GM12878 (cell line): Measurements from ENCODE around the gene PPL. TPM values are rescaled to one million over a fixed set of nuclear protein-coding genes. Genes with fewer than 3 reads are reported as not detected.

Source experiments
- BACH1 ChIP-seq: fragments of 450-650 bp; IDR thresholded peaks from 2 replicates; pipeline ENCODE4 v1.6.1; 2017; ENCODE audit warnings: mild to moderate bottlenecking, borderline replicate concordance
- BRCA1 ChIP-seq: IDR thresholded peaks from 2 replicates; pipeline ENCODE4 v1.6.1; 2011; ENCODE audit warnings: low read depth, low read length, improper control_type of control experiment
- CEBPB ChIP-seq, 2 experiments: fragments of 150-350 bp in 1 of 2; IDR thresholded peaks; 2 replicates each; pipeline ENCODE4 v1.6.1; 2012 to 2014; ENCODE audit warnings: low read depth in 2 of 2, low read length in 2 of 2, borderline replicate concordance in 1 of 2, inconsistent platforms in 1 of 2
- ETV6 ChIP-seq, 2 experiments: fragments of 450-650 bp in 1 of 2; IDR thresholded peaks in 1 of 2; conservative IDR thresholded peaks in 1 of 2; 2 replicates each; pipeline ENCODE4 v1.6.1; 2014; ENCODE audit warnings: antibody characterized with exemption in 1 of 2, borderline replicate concordance in 1 of 2, low read depth in 1 of 2, mild to moderate bottlenecking in 1 of 2, moderate library complexity in 1 of 2
- GABPA ChIP-seq: IDR thresholded peaks from 2 replicates; pipeline ENCODE4 v1.6.1; 2014; ENCODE audit warnings: antibody characterized with exemption, low read depth, mild to moderate bottlenecking, inconsistent platforms
- HCFC1 ChIP-seq: fragments of 150-350 bp; IDR thresholded peaks from 2 replicates; pipeline ENCODE4 v1.6.1; 2014; ENCODE audit warnings: low read length
- IRF4 ChIP-seq: IDR thresholded peaks from 2 replicates; pipeline ENCODE4 v1.6.1; 2011; ENCODE audit warnings: low read depth, low read length
- MXI1 ChIP-seq: fragments of 150-350 bp; IDR thresholded peaks from 2 replicates; pipeline ENCODE4 v1.6.1; 2011; ENCODE audit warnings: low read depth, mild to moderate bottlenecking, inconsistent platforms, low read length, improper control_type of control experiment
- POLR2AphosphoS2 ChIP-seq: IDR thresholded peaks from 2 replicates; pipeline ENCODE4 v1.6.1; 2011; ENCODE audit warnings: low read depth, mild to moderate bottlenecking, low read length, improper control_type of control experiment, moderate library complexity
- SIX5 ChIP-seq: IDR thresholded peaks from 2 replicates; pipeline ENCODE4 v1.6.1; 2011; ENCODE audit warnings: mild to moderate bottlenecking, low read depth, low read length, moderate library complexity; ENCODE audit not compliant: severe bottlenecking
- SMAD5 ChIP-seq: IDR thresholded peaks from 2 replicates; pipeline ENCODE4 v1.6.1; 2016; ENCODE audit warnings: antibody characterized with exemption, low read depth
- SPI1 ChIP-seq: IDR thresholded peaks from 2 replicates; pipeline ENCODE4 v1.6.1; 2011; ENCODE audit warnings: low read depth, mild to moderate bottlenecking, low read length, moderate library complexity, borderline replicate concordance; ENCODE audit not compliant: insufficient read depth
- SREBF1 ChIP-seq: IDR thresholded peaks from 2 replicates; pipeline ENCODE4 v1.6.1; 2012; ENCODE audit warnings: mild to moderate bottlenecking, low read length
- polyA plus RNA-seq, 11 experiments: library from polyadenylated mRNA; depleted of rRNA in 4 of 11; unstranded in 6 of 11; stranded (reverse) in 5 of 11; fragments of >200 nt; fragmentation: Nextera tagmentation in 4 of 11; fragmentation: Illumina TruSeq in 1 of 11; extraction: Ambion mirVana in 4 of 11; extraction: Trizol in 1 of 11; gene quantifications; 1 replicate in 1 of 11; 2 replicates in 10 of 11; pipeline versions ENCODE4 v1.2.1 to v1.2.3, GENCODE V29; 2011 to 2016; ENCODE audit warnings: inconsistent platforms in 2 of 11, missing spikeins in 2 of 11, low read depth in 1 of 11
- total RNA-seq, 4 experiments: library from RNA; depleted of rRNA in 3 of 4; stranded (reverse); fragments of >200 nt in 3 of 4; fragmentation: Illumina TruSeq in 1 of 4; extraction: Trizol in 1 of 4; gene quantifications; 2 replicates each; pipeline versions ENCODE4 v1.2.1 to v1.2.3, GENCODE V29; 2013 to 2021
- TF ChIP-seq, protein P1 (sequence below): fragments of 450-650 bp; formaldehyde crosslinking; IDR thresholded peaks from 2 replicates; pipeline ENCODE4 v1.4.0; 2020; ENCODE audit warnings: mild to moderate bottlenecking, moderate library complexity
- TF ChIP-seq, protein P2 (sequence below): fragments of 450-650 bp; IDR thresholded peaks from 2 replicates; pipeline ENCODE4 v1.6.1; 2018; ENCODE audit warnings: mild to moderate bottlenecking, low read depth, moderate library complexity; ENCODE audit not compliant: partially characterized antibody
- TF ChIP-seq, protein P3 (sequence below), 3 experiments: IDR thresholded peaks in 2 of 3; conservative IDR thresholded peaks in 1 of 3; 2 replicates each; pipeline ENCODE4 v1.5.1; 2011; ENCODE audit warnings: low read depth in 3 of 3, low read length in 3 of 3, mild to moderate bottlenecking in 3 of 3, control low read depth in 2 of 3, moderate library complexity in 2 of 3, inconsistent platforms in 1 of 3, mixed read lengths in 1 of 3; ENCODE audit not compliant: control insufficient read depth in 2 of 3, insufficient read depth in 1 of 3; ENCODE audit errors: extremely low read depth in 1 of 3
- TF ChIP-seq, protein P4 (sequence below): fragments of 450-650 bp; IDR thresholded peaks from 2 replicates; pipeline ENCODE4 v1.6.1; 2018; ENCODE audit warnings: borderline replicate concordance, mild to moderate bottlenecking; ENCODE audit not compliant: partially characterized antibody

Gene PPL
- total and polyA plus RNA-seq, 10 of the 15 experiments (the other 5 are each of a cell fraction or from before 2014, with no cell fraction given) = 0.03 to 0.47 (median 0.05) TPM; not detected in 2

DNA sequence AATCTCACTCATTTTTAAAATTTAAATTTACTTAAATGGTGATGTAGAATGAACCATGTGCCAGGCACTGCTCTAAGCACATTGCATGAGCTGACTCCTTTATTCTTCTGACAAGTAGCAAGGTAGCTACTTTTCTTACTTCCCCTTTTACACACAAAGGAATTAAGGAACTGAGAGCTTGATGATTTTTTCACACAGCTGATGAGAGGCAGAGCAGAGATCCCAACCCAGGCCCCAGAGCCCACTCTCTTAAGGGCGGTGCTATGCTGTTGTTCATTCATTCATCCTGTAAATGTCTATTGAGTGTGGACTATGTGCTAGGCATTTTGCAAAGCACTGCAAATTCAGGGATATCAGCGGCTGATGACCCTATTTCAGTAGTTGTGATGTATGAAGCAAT is 39.1 kb upstream of the PPL start (continued):
- TF ChIP-seq, protein P1, sequence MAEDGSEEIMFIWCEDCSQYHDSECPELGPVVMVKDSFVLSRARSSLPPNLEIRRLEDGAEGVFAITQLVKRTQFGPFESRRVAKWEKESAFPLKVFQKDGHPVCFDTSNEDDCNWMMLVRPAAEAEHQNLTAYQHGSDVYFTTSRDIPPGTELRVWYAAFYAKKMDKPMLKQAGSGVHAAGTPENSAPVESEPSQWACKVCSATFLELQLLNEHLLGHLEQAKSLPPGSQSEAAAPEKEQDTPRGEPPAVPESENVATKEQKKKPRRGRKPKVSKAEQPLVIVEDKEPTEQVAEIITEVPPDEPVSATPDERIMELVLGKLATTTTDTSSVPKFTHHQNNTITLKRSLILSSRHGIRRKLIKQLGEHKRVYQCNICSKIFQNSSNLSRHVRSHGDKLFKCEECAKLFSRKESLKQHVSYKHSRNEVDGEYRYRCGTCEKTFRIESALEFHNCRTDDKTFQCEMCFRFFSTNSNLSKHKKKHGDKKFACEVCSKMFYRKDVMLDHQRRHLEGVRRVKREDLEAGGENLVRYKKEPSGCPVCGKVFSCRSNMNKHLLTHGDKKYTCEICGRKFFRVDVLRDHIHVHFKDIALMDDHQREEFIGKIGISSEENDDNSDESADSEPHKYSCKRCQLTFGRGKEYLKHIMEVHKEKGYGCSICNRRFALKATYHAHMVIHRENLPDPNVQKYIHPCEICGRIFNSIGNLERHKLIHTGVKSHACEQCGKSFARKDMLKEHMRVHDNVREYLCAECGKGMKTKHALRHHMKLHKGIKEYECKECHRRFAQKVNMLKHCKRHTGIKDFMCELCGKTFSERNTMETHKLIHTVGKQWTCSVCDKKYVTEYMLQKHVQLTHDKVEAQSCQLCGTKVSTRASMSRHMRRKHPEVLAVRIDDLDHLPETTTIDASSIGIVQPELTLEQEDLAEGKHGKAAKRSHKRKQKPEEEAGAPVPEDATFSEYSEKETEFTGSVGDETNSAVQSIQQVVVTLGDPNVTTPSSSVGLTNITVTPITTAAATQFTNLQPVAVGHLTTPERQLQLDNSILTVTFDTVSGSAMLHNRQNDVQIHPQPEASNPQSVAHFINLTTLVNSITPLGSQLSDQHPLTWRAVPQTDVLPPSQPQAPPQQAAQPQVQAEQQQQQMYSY (CRISPR knock-in tag) = no peak
- peak; percentile 91 for TF ChIP-seq IRF4
- peak; percentile 97 for TF ChIP-seq SPI1
- TF ChIP-seq SIX5 = no peak
- no peak for TF ChIP-seq MXI1
- no peak for TF ChIP-seq POLR2AphosphoS2
- TF ChIP-seq, protein P2, sequence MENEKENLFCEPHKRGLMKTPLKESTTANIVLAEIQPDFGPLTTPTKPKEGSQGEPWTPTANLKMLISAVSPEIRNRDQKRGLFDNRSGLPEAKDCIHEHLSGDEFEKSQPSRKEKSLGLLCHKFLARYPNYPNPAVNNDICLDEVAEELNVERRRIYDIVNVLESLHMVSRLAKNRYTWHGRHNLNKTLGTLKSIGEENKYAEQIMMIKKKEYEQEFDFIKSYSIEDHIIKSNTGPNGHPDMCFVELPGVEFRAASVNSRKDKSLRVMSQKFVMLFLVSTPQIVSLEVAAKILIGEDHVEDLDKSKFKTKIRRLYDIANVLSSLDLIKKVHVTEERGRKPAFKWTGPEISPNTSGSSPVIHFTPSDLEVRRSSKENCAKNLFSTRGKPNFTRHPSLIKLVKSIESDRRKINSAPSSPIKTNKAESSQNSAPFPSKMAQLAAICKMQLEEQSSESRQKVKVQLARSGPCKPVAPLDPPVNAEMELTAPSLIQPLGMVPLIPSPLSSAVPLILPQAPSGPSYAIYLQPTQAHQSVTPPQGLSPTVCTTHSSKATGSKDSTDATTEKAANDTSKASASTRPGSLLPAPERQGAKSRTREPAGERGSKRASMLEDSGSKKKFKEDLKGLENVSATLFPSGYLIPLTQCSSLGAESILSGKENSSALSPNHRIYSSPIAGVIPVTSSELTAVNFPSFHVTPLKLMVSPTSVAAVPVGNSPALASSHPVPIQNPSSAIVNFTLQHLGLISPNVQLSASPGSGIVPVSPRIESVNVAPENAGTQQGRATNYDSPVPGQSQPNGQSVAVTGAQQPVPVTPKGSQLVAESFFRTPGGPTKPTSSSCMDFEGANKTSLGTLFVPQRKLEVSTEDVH = no peak
- TF ChIP-seq, protein P3, sequence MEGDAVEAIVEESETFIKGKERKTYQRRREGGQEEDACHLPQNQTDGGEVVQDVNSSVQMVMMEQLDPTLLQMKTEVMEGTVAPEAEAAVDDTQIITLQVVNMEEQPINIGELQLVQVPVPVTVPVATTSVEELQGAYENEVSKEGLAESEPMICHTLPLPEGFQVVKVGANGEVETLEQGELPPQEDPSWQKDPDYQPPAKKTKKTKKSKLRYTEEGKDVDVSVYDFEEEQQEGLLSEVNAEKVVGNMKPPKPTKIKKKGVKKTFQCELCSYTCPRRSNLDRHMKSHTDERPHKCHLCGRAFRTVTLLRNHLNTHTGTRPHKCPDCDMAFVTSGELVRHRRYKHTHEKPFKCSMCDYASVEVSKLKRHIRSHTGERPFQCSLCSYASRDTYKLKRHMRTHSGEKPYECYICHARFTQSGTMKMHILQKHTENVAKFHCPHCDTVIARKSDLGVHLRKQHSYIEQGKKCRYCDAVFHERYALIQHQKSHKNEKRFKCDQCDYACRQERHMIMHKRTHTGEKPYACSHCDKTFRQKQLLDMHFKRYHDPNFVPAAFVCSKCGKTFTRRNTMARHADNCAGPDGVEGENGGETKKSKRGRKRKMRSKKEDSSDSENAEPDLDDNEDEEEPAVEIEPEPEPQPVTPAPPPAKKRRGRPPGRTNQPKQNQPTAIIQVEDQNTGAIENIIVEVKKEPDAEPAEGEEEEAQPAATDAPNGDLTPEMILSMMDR (IDR thresholded peaks at IDR 0.05 in 2 of 3, conservative IDR thresholded peaks at IDR 0.05 in 1 of 3; ENCODE audit: control insufficient read depth in 2 of 3, extremely low read depth in 1 of 3, insufficient read depth in 1 of 3, low read depth in 3 of 3, low read length in 3 of 3) = no peak
- TF ChIP-seq, protein P4, sequence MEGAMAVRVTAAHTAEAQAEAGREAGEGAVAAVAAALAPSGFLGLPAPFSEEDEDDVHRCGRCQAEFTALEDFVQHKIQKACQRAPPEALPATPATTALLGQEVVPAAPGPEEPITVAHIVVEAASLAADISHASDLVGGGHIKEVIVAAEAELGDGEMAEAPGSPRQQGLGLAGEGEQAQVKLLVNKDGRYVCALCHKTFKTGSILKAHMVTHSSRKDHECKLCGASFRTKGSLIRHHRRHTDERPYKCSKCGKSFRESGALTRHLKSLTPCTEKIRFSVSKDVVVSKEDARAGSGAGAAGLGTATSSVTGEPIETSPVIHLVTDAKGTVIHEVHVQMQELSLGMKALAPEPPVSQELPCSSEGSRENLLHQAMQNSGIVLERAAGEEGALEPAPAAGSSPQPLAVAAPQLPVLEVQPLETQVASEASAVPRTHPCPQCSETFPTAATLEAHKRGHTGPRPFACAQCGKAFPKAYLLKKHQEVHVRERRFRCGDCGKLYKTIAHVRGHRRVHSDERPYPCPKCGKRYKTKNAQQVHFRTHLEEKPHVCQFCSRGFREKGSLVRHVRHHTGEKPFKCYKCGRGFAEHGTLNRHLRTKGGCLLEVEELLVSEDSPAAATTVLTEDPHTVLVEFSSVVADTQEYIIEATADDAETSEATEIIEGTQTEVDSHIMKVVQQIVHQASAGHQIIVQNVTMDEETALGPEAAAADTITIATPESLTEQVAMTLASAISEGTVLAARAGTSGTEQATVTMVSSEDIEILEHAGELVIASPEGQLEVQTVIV = no peak
- no peak for TF ChIP-seq GABPA
- no peak; a peak in 1 of 4 replicates for TF ChIP-seq ETV6 (conservative IDR thresholded peaks at IDR 0.05 in 1 of 2, IDR thresholded peaks at IDR 0.05 in 1 of 2; ENCODE audit: borderline replicate concordance in 1 of 2, low read depth in 1 of 2)
- no peak for TF ChIP-seq HCFC1
- TF ChIP-seq BRCA1 = no peak
- no peak for TF ChIP-seq CEBPB (IDR thresholded peaks at IDR 0.05; ENCODE audit: borderline replicate concordance in 1 of 2, low read depth in 2 of 2, low read length in 2 of 2)
- TF ChIP-seq SREBF1 = no peak
- TF ChIP-seq SMAD5 = no peak
- peak; percentile 54; the same call in 1 of the 2 replicates for TF ChIP-seq BACH1
